ENCODE measurements around the gene RGS7. TPM values are rescaled to one million over a fixed set of nuclear protein-coding genes. Genes with fewer than 3 reads are reported as not detected.

The RGS7 gene
- total and polyA plus RNA-seq, 10 of the 15 experiments (the other 5 are each of a cell fraction or from before 2014, with no cell fraction given), result not detected

GRCh38 chr1:241068359-241068758, 288.6 kb downstream of the RGS7 start:
- RAD21 ChIA-PET (ENCODE audit: unreplicated experiment), result no interaction called here
- 8% methylated on average over 2 of the region's 2 CpGs for WGBS (ENCODE audit: insufficient coverage, insufficient replicate concordance, low lambda C conversion rate, missing lambda C conversion rate)

More at GRCh38 chr1:241068359-241068758, 288.6 kb downstream of the RGS7 start:
- no peaks in the 10 kb centered on the region for H3K36me3 ChIP-seq (ENCODE audit: control insufficient read depth in 2 of 2, insufficient read depth in 2 of 2, low read length in 1 of 2)
- H3K79me2 ChIP-seq (ENCODE audit: control insufficient read depth, insufficient read depth, low read length), result no peaks in the 10 kb centered on the region
- H3K27me3 ChIP-seq (replicated peaks in 1 of 2; ENCODE audit: control insufficient read depth in 2 of 2, insufficient read depth in 2 of 2, low read length in 1 of 2), result no peaks in the 10 kb centered on the region
- H3K4me1 ChIP-seq (ENCODE audit: control insufficient read depth, insufficient read depth, low read length), result no peaks in the 10 kb centered on the region
- H3K4me2 ChIP-seq (ENCODE audit: control insufficient read depth, insufficient read depth), result no peak overlapping the region
- no peaks in the 10 kb centered on the region for H3K9me3 ChIP-seq (replicated peaks; ENCODE audit: control insufficient read depth, insufficient read depth, low read length)
- POLR2A ChIA-PET, result no interaction called here
- no TSS peak for BruUV-seq (replicated peaks)
- H4K20me1 ChIP-seq (ENCODE audit: control insufficient read depth, insufficient read depth), result no peaks in the 10 kb centered on the region
- SMC1A ChIA-PET (ENCODE audit: uncharacterized antibody, unreplicated experiment), result no interaction called here
- DNase-seq (ENCODE audit: low read depth, low spot score) (no peak), ATAC-seq (no peak), FAIRE-seq (no peak)
- H2AFZ ChIP-seq (ENCODE audit: control insufficient read depth, low read depth, low read length), result no peak overlapping the region
- in situ Hi-C loops (cut with MboI), result no loop called here
- H3K9ac ChIP-seq (ENCODE audit: control insufficient read depth, insufficient read depth, low read length), result no peak overlapping the region
- H3K4me3 ChIP-seq, result no peak overlapping the region
- TF ChIP-seq BHLHE40 (IDR thresholded peaks at IDR 0.05; ENCODE audit: borderline replicate concordance in 1 of 2, low read depth in 2 of 2, low read length in 1 of 2) (no peak), ZNF384 (IDR thresholded peaks at IDR 0.05; ENCODE audit: borderline replicate concordance, low read depth, low read length) (no peak), YY1 (IDR thresholded peaks at IDR 0.05; ENCODE audit: low read depth, low read length) (no peak), NR2F1 (conservative IDR thresholded peaks at IDR 0.05) (no peak), SMAD1 (IDR thresholded peaks at IDR 0.05; ENCODE audit: low read depth, partially characterized antibody) (no peak), SUZ12 (IDR thresholded peaks at IDR 0.05; ENCODE audit: unreplicated experiment) (no peak), IRF3 (IDR thresholded peaks at IDR 0.05) (no peak), TARDBP (IDR thresholded peaks at IDR 0.05; ENCODE audit: borderline replicate concordance) (no peak), NR2C2 (IDR thresholded peaks at IDR 0.05; ENCODE audit: borderline replicate concordance, control insufficient read depth, insufficient read length, low read depth) (no peak), NR2C1 (IDR thresholded peaks at IDR 0.05) (no peak), EED (IDR thresholded peaks at IDR 0.05; ENCODE audit: low read depth) (no peak), RUNX3 (IDR thresholded peaks at IDR 0.05; ENCODE audit: low read length) (no peak), LARP7 (IDR thresholded peaks at IDR 0.05) (no peak)
- TF ChIP-seq, protein P1, sequence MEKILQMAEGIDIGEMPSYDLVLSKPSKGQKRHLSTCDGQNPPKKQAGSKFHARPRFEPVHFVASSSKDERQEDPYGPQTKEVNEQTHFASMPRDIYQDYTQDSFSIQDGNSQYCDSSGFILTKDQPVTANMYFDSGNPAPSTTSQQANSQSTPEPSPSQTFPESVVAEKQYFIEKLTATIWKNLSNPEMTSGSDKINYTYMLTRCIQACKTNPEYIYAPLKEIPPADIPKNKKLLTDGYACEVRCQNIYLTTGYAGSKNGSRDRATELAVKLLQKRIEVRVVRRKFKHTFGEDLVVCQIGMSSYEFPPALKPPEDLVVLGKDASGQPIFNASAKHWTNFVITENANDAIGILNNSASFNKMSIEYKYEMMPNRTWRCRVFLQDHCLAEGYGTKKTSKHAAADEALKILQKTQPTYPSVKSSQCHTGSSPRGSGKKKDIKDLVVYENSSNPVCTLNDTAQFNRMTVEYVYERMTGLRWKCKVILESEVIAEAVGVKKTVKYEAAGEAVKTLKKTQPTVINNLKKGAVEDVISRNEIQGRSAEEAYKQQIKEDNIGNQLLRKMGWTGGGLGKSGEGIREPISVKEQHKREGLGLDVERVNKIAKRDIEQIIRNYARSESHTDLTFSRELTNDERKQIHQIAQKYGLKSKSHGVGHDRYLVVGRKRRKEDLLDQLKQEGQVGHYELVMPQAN (conservative IDR thresholded peaks at IDR 0.05), result no peak
- intact Hi-C loops (cut with micrococcal nuclease; ENCODE audit: unreplicated experiment), result no loop called here
- CTCF ChIA-PET, result no interaction called here
- H3K27ac ChIP-seq (ENCODE audit: control insufficient read depth, insufficient read depth), result no peak overlapping the region

All from GM12878 (cell line).